Hematopoietic multipotent progenitor cell treated with erythropoietin and hydrocortisone succinate and interleukin-3 and kit ligand, for 6 days (in vitro differentiated cells): ENCODE measurements around the gene MICB.
"Not testable (repeated sequence)": the region's sequence is repeated elsewhere in the genome, so short reads cannot be mapped to it uniquely, and the experiment has no call there.

ENCODE experiments used
- DNase-seq: peaks from one replicate; pipeline ENCODE4 v3.0.0-alpha.2; 2015

Gene MICB

GRCh38 chr6:31497531-31498476 is at the start of gene MICB:
Gene MICB, plus strand, starts transcription at chr6:31498145. Its CDS starts 49 bp downstream, at chr6:31498194.
- DNase-seq: peak; percentile 96

- DNase-seq: peak; percentile 19
These were observed 47.2 kb upstream of the MICB start for GRCh38 chr6:31450751-31451150.

- DNase-seq: no peak
These were observed 45.1 kb upstream of the MICB start for GRCh38 chr6:31452859-31453258.

GRCh38 chr6:31453259-31453658 is 44.7 kb upstream of the MICB start:
- DNase-seq: no peak

- not testable (repeated sequence) for DNase-seq
These were observed 38.1 kb upstream of the MICB start for GRCh38 chr6:31459864-31460263.

- DNase-seq: no peak
These were observed 37.5 kb upstream of the MICB start for GRCh38 chr6:31460361-31461025.

- DNase-seq: no peak
These were observed 35.6 kb upstream of the MICB start for GRCh38 chr6:31462026-31462963.

GRCh38 chr6:31462964-31463870 is 34.7 kb upstream of the MICB start:
- peak; percentile 82 for DNase-seq

- DNase-seq: no peak
These were observed 33.4 kb upstream of the MICB start for GRCh38 chr6:31464252-31465184.

- DNase-seq: no peak
These were observed 32.8 kb upstream of the MICB start for GRCh38 chr6:31465185-31465536.

- no peak for DNase-seq
These were observed 32.2 kb upstream of the MICB start for GRCh38 chr6:31465718-31466117.

GRCh38 chr6:31466466-31466865 is 31.5 kb upstream of the MICB start:
- DNase-seq: no peak

GRCh38 chr6:31467151-31467550 is 30.8 kb upstream of the MICB start:
- DNase-seq: no peak

- peak; percentile 33 for DNase-seq
These were observed 29.6 kb upstream of the MICB start for GRCh38 chr6:31468311-31468710.

- DNase-seq: no peak
These were observed 27.1 kb upstream of the MICB start for GRCh38 chr6:31470801-31471200.

GRCh38 chr6:31471711-31472110 is 26.2 kb upstream of the MICB start:
- no peak for DNase-seq

- DNase-seq: no peak
These were observed 25.7 kb upstream of the MICB start for GRCh38 chr6:31472259-31472658.

- DNase-seq: no peak
These were observed 24.7 kb upstream of the MICB start for GRCh38 chr6:31473244-31473643.

GRCh38 chr6:31473780-31474761 is 23.9 kb upstream of the MICB start:
- peak; percentile 69 for DNase-seq
